GM23248 (cell line): ENCODE measurements around the gene RTP2.

Experiments
- EZH2 ChIP-seq: fragments of 200-600 bp; sonication (generic); IDR thresholded peaks from 2 replicates; pipeline ENCODE4 v1.6.1; 2018; ENCODE audit warnings: antibody characterized with exemption, mild to moderate bottlenecking; ENCODE audit not compliant: insufficient read depth, poor library complexity, severe bottlenecking
- EZH2phosphoT487 ChIP-seq: fragments of 200-600 bp; sonication (generic); IDR thresholded peaks from 2 replicates; pipeline ENCODE4 v1.6.1; 2018; ENCODE audit warnings: antibody characterized with exemption, moderate library complexity, mild to moderate bottlenecking, low read depth; ENCODE audit not compliant: insufficient read depth

- TF ChIP-seq EZH2 (no peak), EZH2phosphoT487 (no peak)
Measured at GRCh38 chr3:187726564-187726963, 24.2 kb upstream of the RTP2 start.
